Measurements from ENCODE around the gene THBS3.

- no peak for TF ChIP-seq CTCF (conservative IDR thresholded peaks at IDR 0.05; ENCODE audit: low read length)
- no peak for TF ChIP-seq EZH2phosphoT487 (IDR thresholded peaks at IDR 0.05; ENCODE audit: borderline replicate concordance)
These were observed 34.2 kb upstream of the THBS3 start for GRCh38 chr1:155241841-155242264.

Data from Loucy (cell line).